Measurements from ENCODE around the gene MAP1LC3B. TPM values are rescaled to one million over a fixed set of nuclear protein-coding genes. Genes with fewer than 3 reads are reported as not detected.

The MAP1LC3B gene
- total and polyA plus RNA-seq, 2 of the 8 experiments (the other 6 are each of a cell fraction or from before 2014, with no cell fraction given), result 29.5 to 48.5 TPM

GRCh38 chr16:87372305-87372704 lies 19.8 kb upstream of the MAP1LC3B start:
- Histone ChIP-seq H2BK15ac (ENCODE audit: low read length) (no peak overlapping the region), H3K4ac (replicated peaks; ENCODE audit: insufficient read length, low read depth, low read length) (no peak overlapping the region), H4K8ac (ENCODE audit: extremely low read depth, insufficient read depth, low read length) (no peak overlapping the region), H2AK5ac (ENCODE audit: low read depth, low read length) (no peak overlapping the region), H2BK120ac (replicated peaks; ENCODE audit: low read depth, low read length) (no peak overlapping the region), H2BK12ac (ENCODE audit: low read depth, low read length) (no peak overlapping the region), H3K36me3 (ENCODE audit: control insufficient read depth in 2 of 4, insufficient read depth in 4 of 4, low read length in 3 of 4) (no peaks in the 10 kb centered on the region), H2BK5ac (ENCODE audit: low read depth, low read length) (no peak overlapping the region), H3K79me2 (ENCODE audit: control insufficient read depth in 1 of 2, insufficient read depth in 2 of 2, low read length in 2 of 2) (peaks cover 0 to 48% of the 10 kb centered on the region in 2 experiments; a peak in 2 of 4 replicates), H3K4me2 (ENCODE audit: insufficient read depth in 1 of 2, low read depth in 2 of 2, low read length in 2 of 2) (no peak overlapping the region), H2AFZ (ENCODE audit: low read length) (no peak overlapping the region), H3K14ac (ENCODE audit: insufficient read length) (no peak overlapping the region), H3K23me2 (ENCODE audit: low read depth, low read length) (no peaks in the 10 kb centered on the region), H3K23ac (ENCODE audit: insufficient read length) (no peak overlapping the region), H3K27ac (ENCODE audit: low read depth, low read length) (no peak overlapping the region; the same call in 1 of the 2 replicates), H3K27me3 (replicated peaks in 1 of 4; ENCODE audit: control insufficient read depth in 3 of 4, extremely low read depth in 1 of 4, insufficient read depth in 3 of 4, low read length in 3 of 4) (no peaks in the 10 kb centered on the region), H3K18ac (ENCODE audit: extremely low read depth, low read length) (no peak overlapping the region), H3K9ac (replicated peaks in 1 of 4; ENCODE audit: extremely low read depth in 1 of 4, low read depth in 3 of 4, low read length in 3 of 4) (no peak overlapping the region), H4K5ac (ENCODE audit: insufficient read length, low read depth, low read length) (no peak overlapping the region), H3K9me3 (ENCODE audit: insufficient read depth in 2 of 2, low read depth in 1 of 2, low read length in 1 of 2) (no peaks in the 10 kb centered on the region), H3K4me1 (replicated peaks in 1 of 4; ENCODE audit: control insufficient read depth in 3 of 4, insufficient read depth in 4 of 4, low read length in 3 of 4) (peaks cover 0 to 8% (median 0%) of the 10 kb centered on the region in 4 experiments; a peak in 2 of 7 replicates), H4K20me1 (replicated peaks in 1 of 2; ENCODE audit: control insufficient read depth in 1 of 2, insufficient read depth in 2 of 2, low read length in 2 of 2) (peaks cover 2 to 13% of the 10 kb centered on the region in 2 experiments), H3K56ac (replicated peaks; ENCODE audit: insufficient read length, low read depth, low read length) (no peak overlapping the region), H4K91ac (replicated peaks; ENCODE audit: insufficient read length, low read length) (no peak overlapping the region), H2BK20ac (ENCODE audit: low read length) (no peak overlapping the region), H3K79me1 (ENCODE audit: low read depth, low read length) (peaks cover 9% of the 10 kb centered on the region), H3K4me3 (ENCODE audit: extremely low read depth in 1 of 4, insufficient read depth in 2 of 4, low read depth in 3 of 4, low read length in 4 of 4) (no peak overlapping the region)
- TF ChIP-seq BCL11A (IDR thresholded peaks at IDR 0.05; ENCODE audit: low read depth in 2 of 2, low read length in 2 of 2) (no peak), SIX5 (IDR thresholded peaks at IDR 0.05; ENCODE audit: low read depth, low read length) (no peak), SP4 (IDR thresholded peaks at IDR 0.05; ENCODE audit: low read length) (no peak)
- TF ChIP-seq, protein P1, sequence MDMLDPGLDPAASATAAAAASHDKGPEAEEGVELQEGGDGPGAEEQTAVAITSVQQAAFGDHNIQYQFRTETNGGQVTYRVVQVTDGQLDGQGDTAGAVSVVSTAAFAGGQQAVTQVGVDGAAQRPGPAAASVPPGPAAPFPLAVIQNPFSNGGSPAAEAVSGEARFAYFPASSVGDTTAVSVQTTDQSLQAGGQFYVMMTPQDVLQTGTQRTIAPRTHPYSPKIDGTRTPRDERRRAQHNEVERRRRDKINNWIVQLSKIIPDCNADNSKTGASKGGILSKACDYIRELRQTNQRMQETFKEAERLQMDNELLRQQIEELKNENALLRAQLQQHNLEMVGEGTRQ (IDR thresholded peaks at IDR 0.05; ENCODE audit: low read length), result no peak
- ChIA-PET POLR2A (ENCODE audit: partially characterized antibody) (no interaction called here), CTCF (ENCODE audit: partially characterized antibody) (interaction anchor here (0.7 kb wide), 1 partner anchor 62 kb away, joined by 3 read pairs; no protein-coding TSS in a partner anchor)
- 88% methylated on average over 4 of the region's 4 CpGs; no CpG with 5 or more reads in 1 of the 2 experiments for WGBS, 2 experiments (ENCODE audit: extremely low coverage in 1 of 2, insufficient coverage in 1 of 2, insufficient read length in 1 of 2, insufficient replicate concordance in 2 of 2, low coverage in 1 of 2, low lambda C conversion rate in 2 of 2, missing lambda C conversion rate in 1 of 2)
- DNase-seq (ENCODE audit: low read depth in 1 of 2, low spot score in 2 of 2), result no peak
- FAIRE-seq, result no peak
